Vagina (tissue), 2 donors: ENCODE results near the gene MERTK.

Experiments used
- CTCF ChIP-seq, 3 experiments: fragments of 450-650 bp in 2 of 3; fragments of 200-600 bp in 1 of 3; sonication (generic) in 1 of 3; IDR thresholded peaks; one replicate each; pipeline ENCODE4 v1.5.1; 2017 to 2019; ENCODE audit warnings: antibody characterized with exemption in 3 of 3, mild to moderate bottlenecking in 2 of 3, moderate library complexity in 2 of 3
- POLR2A ChIP-seq, 2 donors: fragments of 450-650 bp; IDR thresholded peaks; one replicate each; pipeline ENCODE4 v1.6.1; 2017; ENCODE audit warnings: antibody characterized with exemption in 2 of 2, mild to moderate bottlenecking in 2 of 2, moderate library complexity in 2 of 2

GRCh38 chr2:111936881-111937280 lies 38.5 kb downstream of the MERTK start:
- TF ChIP-seq CTCF (IDR thresholded peaks at IDR 0.05) (no peak), POLR2A (IDR thresholded peaks at IDR 0.05) (no peak)
